ENCODE results near the gene PRKN. TPM values are rescaled to one million over a fixed set of nuclear protein-coding genes. Genes with fewer than 3 reads are reported as not detected.

Gene PRKN
- total RNA-seq, 4 donors from 2014 or later: 4.5 to 12.3 (median 9.0) TPM

- H3K27ac ChIP-seq: no peak overlapping the region
- H3K4me3 ChIP-seq: no peak overlapping the region
- TF ChIP-seq POLR2AphosphoS5 (IDR thresholded peaks at IDR 0.05) (no peak), EP300 (IDR thresholded peaks at IDR 0.05; ENCODE audit: low read depth) (no peak), POLR2A (IDR thresholded peaks at IDR 0.05) (no peak), CTCF (IDR thresholded peaks at IDR 0.05) (no peak)
- in situ Hi-C loops (cut with MboI; ENCODE audit: low pct_ligation_motif_present in 1 of 4, low pct_unique_long_range_greater_than_20kb in 1 of 4, low sequenced_read_pairs in 3 of 4) (no loop called here), intact Hi-C loops (cut with DNase I; ENCODE audit: low total_unique reads) (no loop called here)
- no peak for DNase-seq
- no peaks in the 10 kb centered on the region for H3K36me3 ChIP-seq
- 83% methylated on average over 1 of the region's 1 CpG; no CpG with 5 or more reads in 1 of the 2 donors for WGBS, 2 donors (ENCODE audit: low coverage in 1 of 2)
- H3K9me3 ChIP-seq: no peaks in the 10 kb centered on the region
- no peaks in the 10 kb centered on the region for H3K27me3 ChIP-seq
- no peaks in the 10 kb centered on the region for H3K4me1 ChIP-seq
Measured at GRCh38 chr6:161487217-161487531, 1240.4 kb downstream of the PRKN start.

GRCh38 chr6:161486361-161487216 is 1241.0 kb downstream of the PRKN start:
- WGBS, 2 donors (ENCODE audit: low coverage in 1 of 2): 59 to 78% methylated on average over 7 of the region's 7 CpGs

GRCh38 chr6:161482517-161482858 is 1245.1 kb downstream of the PRKN start:
- intact Hi-C loops (cut with DNase I; ENCODE audit: low total_unique reads): no loop called here
- Histone ChIP-seq H3K27me3 (no peaks in the 10 kb centered on the region), H3K4me3 (no peak overlapping the region), H3K9me3 (no peaks in the 10 kb centered on the region), H3K4me1 (no peaks in the 10 kb centered on the region), H3K36me3 (no peaks in the 10 kb centered on the region), H3K27ac (no peak overlapping the region)
- 47 to 50% methylated on average over 3 of the region's 3 CpGs for WGBS, 2 donors (ENCODE audit: low coverage in 1 of 2)
- no peak for DNase-seq
- TF ChIP-seq POLR2A (IDR thresholded peaks at IDR 0.05): no peak
- TF ChIP-seq CTCF (IDR thresholded peaks at IDR 0.05): no peak
- TF ChIP-seq POLR2AphosphoS5 (IDR thresholded peaks at IDR 0.05): no peak
- no peak for TF ChIP-seq EP300 (IDR thresholded peaks at IDR 0.05; ENCODE audit: low read depth)
- in situ Hi-C loops (cut with MboI; ENCODE audit: low pct_ligation_motif_present in 1 of 4, low pct_unique_long_range_greater_than_20kb in 1 of 4, low sequenced_read_pairs in 3 of 4): no loop called here

More at GRCh38 chr6:161486361-161487216, 1241.0 kb downstream of the PRKN start:
- Histone ChIP-seq H3K4me1 (no peaks in the 10 kb centered on the region), H3K27ac (no peak overlapping the region), H3K27me3 (no peaks in the 10 kb centered on the region), H3K4me3 (no peak overlapping the region), H3K9me3 (no peaks in the 10 kb centered on the region), H3K36me3 (no peaks in the 10 kb centered on the region)
- in situ Hi-C loops (cut with MboI; ENCODE audit: low pct_ligation_motif_present in 1 of 4, low pct_unique_long_range_greater_than_20kb in 1 of 4, low sequenced_read_pairs in 3 of 4): no loop called here
- no peak for DNase-seq
- intact Hi-C loops (cut with DNase I; ENCODE audit: low total_unique reads): no loop called here
- TF ChIP-seq POLR2A (IDR thresholded peaks at IDR 0.05) (no peak), CTCF (IDR thresholded peaks at IDR 0.05) (no peak), EP300 (IDR thresholded peaks at IDR 0.05; ENCODE audit: low read depth) (no peak), POLR2AphosphoS5 (IDR thresholded peaks at IDR 0.05) (no peak)

- in situ Hi-C loops (cut with MboI; ENCODE audit: low pct_ligation_motif_present in 1 of 4, low pct_unique_long_range_greater_than_20kb in 1 of 4, low sequenced_read_pairs in 3 of 4) (no loop called here), intact Hi-C loops (cut with DNase I; ENCODE audit: low total_unique reads) (no loop called here)
- no peak for DNase-seq
- no peaks in the 10 kb centered on the region for H3K4me1 ChIP-seq
- no peak overlapping the region for H3K4me3 ChIP-seq
- H3K36me3 ChIP-seq: no peaks in the 10 kb centered on the region
- no peak overlapping the region for H3K27ac ChIP-seq
- no peaks in the 10 kb centered on the region for H3K27me3 ChIP-seq
- WGBS, 2 donors (ENCODE audit: low coverage in 1 of 2): 70 to 81% methylated on average over 2 to 3 of the region's 3 CpGs
- no peaks in the 10 kb centered on the region for H3K9me3 ChIP-seq
- TF ChIP-seq EP300 (IDR thresholded peaks at IDR 0.05; ENCODE audit: low read depth) (no peak), POLR2AphosphoS5 (IDR thresholded peaks at IDR 0.05) (no peak), POLR2A (IDR thresholded peaks at IDR 0.05) (no peak), CTCF (IDR thresholded peaks at IDR 0.05) (no peak)
Measured at GRCh38 chr6:161481786-161482516, 1245.6 kb downstream of the PRKN start.
